ENCODE measurements around the gene ADAMTS15. TPM values are rescaled to one million over a fixed set of nuclear protein-coding genes. Genes with fewer than 3 reads are reported as not detected.

The ADAMTS15 gene
- total RNA-seq, 4 donors from 2014 or later = 1.6 to 8.2 (median 2.4) TPM

GRCh38 chr11:130475426-130476053, 27.1 kb downstream of the ADAMTS15 start:
- in situ Hi-C loops (cut with MboI; ENCODE audit: low pct_ligation_motif_present in 1 of 4, low pct_unique_long_range_greater_than_20kb in 1 of 4, low sequenced_read_pairs in 3 of 4) = no loop called here

GRCh38 chr11:130476200-130476921, 27.9 kb downstream of the ADAMTS15 start:
- Histone ChIP-seq H3K27ac (no peak overlapping the region), H3K9me3 (no peaks in the 10 kb centered on the region), H3K4me1 (peaks cover 5 to 18% (median 17%) of the 10 kb centered on the region in 4 donors), H3K36me3 (no peaks in the 10 kb centered on the region), H3K27me3 (no peaks in the 10 kb centered on the region), H3K4me3 (no peak overlapping the region)
- TF ChIP-seq POLR2AphosphoS5 (IDR thresholded peaks at IDR 0.05) = no peak
- TF ChIP-seq POLR2A (IDR thresholded peaks at IDR 0.05) = no peak
- no peak for TF ChIP-seq EP300 (IDR thresholded peaks at IDR 0.05; ENCODE audit: low read depth)
- TF ChIP-seq CTCF (IDR thresholded peaks at IDR 0.05) = no peak
- whole genome bisulfite sequencing, 2 donors (ENCODE audit: low coverage in 1 of 2) = 92 to 95% methylated on average over 4 to 12 of the region's 12 CpGs
- intact Hi-C loops (cut with DNase I; ENCODE audit: low total_unique reads) = loop anchor here (5.0 kb wide), 1 partner anchor 1151 kb away; no protein-coding TSS in a partner anchor
- in situ Hi-C loops (cut with MboI; ENCODE audit: low pct_ligation_motif_present in 1 of 4, low pct_unique_long_range_greater_than_20kb in 1 of 4, low sequenced_read_pairs in 3 of 4) = no loop called here
- no peak for DNase-seq

More at GRCh38 chr11:130475426-130476053, 27.1 kb downstream of the ADAMTS15 start:
- DNase-seq = no peak
- H3K27ac ChIP-seq = no peak overlapping the region
- TF ChIP-seq CTCF (IDR thresholded peaks at IDR 0.05) = no peak
- no peak for TF ChIP-seq POLR2A (IDR thresholded peaks at IDR 0.05)
- TF ChIP-seq EP300 (IDR thresholded peaks at IDR 0.05; ENCODE audit: low read depth) = no peak
- no peak for TF ChIP-seq POLR2AphosphoS5 (IDR thresholded peaks at IDR 0.05)
- H3K4me3 ChIP-seq = no peak overlapping the region
- WGBS, 2 donors (ENCODE audit: low coverage in 1 of 2) = 88 to 95% methylated on average over 2 to 10 of the region's 10 CpGs
- no peaks in the 10 kb centered on the region for H3K27me3 ChIP-seq
- H3K9me3 ChIP-seq = no peaks in the 10 kb centered on the region
- H3K4me1 ChIP-seq = peaks cover 5 to 18% (median 17%) of the 10 kb centered on the region in 4 donors
- no peaks in the 10 kb centered on the region for H3K36me3 ChIP-seq
- intact Hi-C loops (cut with DNase I; ENCODE audit: low total_unique reads) = loop anchor here (5.0 kb wide), 1 partner anchor 1152 kb away; no protein-coding TSS in a partner anchor

- H3K27ac ChIP-seq = peak overlapping the region in 3 of 4 donors; percentile 45 to 64 (median 50)
- H3K9me3 ChIP-seq = no peaks in the 10 kb centered on the region
- DNase-seq = no peak
- intact Hi-C loops (cut with DNase I; ENCODE audit: low total_unique reads) (loop anchor here (5.0 kb wide), 1 partner anchor 1150 kb away; no protein-coding TSS in a partner anchor), in situ Hi-C loops (cut with MboI; ENCODE audit: low pct_ligation_motif_present in 1 of 4, low pct_unique_long_range_greater_than_20kb in 1 of 4, low sequenced_read_pairs in 3 of 4) (no loop called here)
- 79 to 85% methylated on average over 11 to 16 of the region's 16 CpGs for WGBS, 2 donors (ENCODE audit: low coverage in 1 of 2)
- H3K27me3 ChIP-seq = no peaks in the 10 kb centered on the region
- no peak for TF ChIP-seq POLR2A (IDR thresholded peaks at IDR 0.05)
- TF ChIP-seq CTCF (IDR thresholded peaks at IDR 0.05) = no peak
- no peak for TF ChIP-seq POLR2AphosphoS5 (IDR thresholded peaks at IDR 0.05)
- no peak for TF ChIP-seq EP300 (IDR thresholded peaks at IDR 0.05; ENCODE audit: low read depth)
- no peaks in the 10 kb centered on the region for H3K36me3 ChIP-seq
- H3K4me3 ChIP-seq = no peak overlapping the region
- peaks cover 5 to 18% (median 17%) of the 10 kb centered on the region in 4 donors for H3K4me1 ChIP-seq
Observed at GRCh38 chr11:130476922-130477491, 28.6 kb downstream of the ADAMTS15 start.

GRCh38 chr11:130477586-130478203, 29.2 kb downstream of the ADAMTS15 start:
- intact Hi-C loops (cut with DNase I; ENCODE audit: low total_unique reads) (loop anchor here (5.0 kb wide), 1 partner anchor 1150 kb away; no protein-coding TSS in a partner anchor), in situ Hi-C loops (cut with MboI; ENCODE audit: low pct_ligation_motif_present in 1 of 4, low pct_unique_long_range_greater_than_20kb in 1 of 4, low sequenced_read_pairs in 3 of 4) (no loop called here)
- H3K9me3 ChIP-seq = no peaks in the 10 kb centered on the region
- H3K27ac ChIP-seq = peak overlapping the region; percentile 45 to 64 (median 57)
- no peaks in the 10 kb centered on the region for H3K36me3 ChIP-seq
- WGBS, 2 donors (ENCODE audit: low coverage in 1 of 2) = 76 to 83% methylated on average over 3 to 6 of the region's 6 CpGs
- no peaks in the 10 kb centered on the region for H3K27me3 ChIP-seq
- H3K4me1 ChIP-seq = peaks cover 5 to 18% (median 17%) of the 10 kb centered on the region in 4 donors
- TF ChIP-seq EP300 (IDR thresholded peaks at IDR 0.05; ENCODE audit: low read depth) = no peak
- TF ChIP-seq POLR2A (IDR thresholded peaks at IDR 0.05) = no peak
- no peak for TF ChIP-seq POLR2AphosphoS5 (IDR thresholded peaks at IDR 0.05)
- no peak for TF ChIP-seq CTCF (IDR thresholded peaks at IDR 0.05)
- H3K4me3 ChIP-seq = no peak overlapping the region
- DNase-seq = no peak
